ENCODE results near the gene SND1. TPM values are rescaled to one million over a fixed set of nuclear protein-coding genes. Genes with fewer than 3 reads are reported as not detected.
"Not testable (repeated sequence)": the region's sequence is repeated elsewhere in the genome, so short reads cannot be mapped to it uniquely, and the experiment has no call there.

The SND1 gene
- total RNA-seq, 1 donor from 2014 or later, result 201 TPM

DNA sequence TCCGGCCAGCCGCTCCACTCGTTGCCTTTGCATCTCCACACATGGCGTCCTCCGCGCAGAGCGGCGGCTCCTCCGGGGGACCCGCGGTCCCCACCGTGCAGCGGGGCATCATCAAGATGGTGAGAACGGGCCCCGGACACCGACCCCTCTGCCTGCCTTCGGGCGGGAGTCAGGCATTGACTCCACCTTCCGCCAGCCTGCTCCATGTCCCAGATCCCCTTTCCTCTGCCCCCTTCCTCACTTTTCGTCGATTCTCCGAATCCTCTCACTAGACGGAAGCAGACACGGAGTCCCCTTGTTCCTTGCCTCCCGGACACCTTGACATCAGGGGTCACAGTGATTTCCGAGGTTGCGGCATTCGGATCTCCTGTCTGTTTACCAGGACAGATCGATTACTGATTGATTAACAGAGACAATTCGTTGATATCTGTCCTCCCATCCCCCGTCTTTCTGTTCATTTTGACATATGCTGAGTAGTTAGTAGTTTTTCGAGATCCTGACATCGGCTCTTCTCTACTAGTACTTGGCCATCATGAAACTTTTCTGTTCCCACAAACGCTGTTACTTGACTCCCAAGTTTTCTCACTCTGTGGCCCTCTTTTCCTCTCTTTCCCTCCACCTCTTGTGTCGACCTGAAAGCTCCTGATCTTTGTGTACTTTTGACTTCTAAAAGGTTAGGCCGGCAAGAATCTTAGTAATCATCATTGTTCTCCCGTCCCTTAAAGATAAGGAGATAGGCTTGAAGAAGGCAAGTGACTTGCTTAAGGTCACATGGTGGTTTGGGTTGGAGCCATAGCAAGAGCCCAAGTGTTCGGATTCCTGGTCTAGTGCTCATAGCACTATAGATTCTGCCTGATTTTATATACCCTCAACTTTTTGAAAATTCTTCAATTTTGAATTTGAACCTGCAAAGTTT lies 597 bp downstream of the SND1 start:
- DNase-seq (ENCODE audit: low read depth), result peak; percentile 21

DNA sequence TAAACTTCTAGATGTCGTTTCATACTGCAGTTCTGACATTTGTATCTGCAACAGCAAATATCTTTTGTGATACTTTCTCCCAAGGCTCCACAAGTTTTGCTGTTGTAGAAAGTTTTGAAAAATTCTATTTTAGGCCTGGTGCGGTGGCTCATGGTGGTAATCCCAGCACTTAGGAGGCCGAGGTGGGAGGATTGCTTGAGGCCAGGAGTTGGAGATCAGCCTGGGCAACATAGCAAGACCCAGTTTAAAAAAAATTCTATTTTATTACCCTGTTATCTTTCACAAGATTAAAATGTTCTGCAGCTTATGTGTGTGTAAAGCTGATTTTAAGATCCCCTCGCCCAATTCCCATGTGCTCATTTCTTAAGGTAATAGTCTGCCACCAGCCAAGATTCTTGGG lies 1.4 kb downstream of the SND1 start:
- no peak for DNase-seq (ENCODE audit: low read depth)

DNA sequence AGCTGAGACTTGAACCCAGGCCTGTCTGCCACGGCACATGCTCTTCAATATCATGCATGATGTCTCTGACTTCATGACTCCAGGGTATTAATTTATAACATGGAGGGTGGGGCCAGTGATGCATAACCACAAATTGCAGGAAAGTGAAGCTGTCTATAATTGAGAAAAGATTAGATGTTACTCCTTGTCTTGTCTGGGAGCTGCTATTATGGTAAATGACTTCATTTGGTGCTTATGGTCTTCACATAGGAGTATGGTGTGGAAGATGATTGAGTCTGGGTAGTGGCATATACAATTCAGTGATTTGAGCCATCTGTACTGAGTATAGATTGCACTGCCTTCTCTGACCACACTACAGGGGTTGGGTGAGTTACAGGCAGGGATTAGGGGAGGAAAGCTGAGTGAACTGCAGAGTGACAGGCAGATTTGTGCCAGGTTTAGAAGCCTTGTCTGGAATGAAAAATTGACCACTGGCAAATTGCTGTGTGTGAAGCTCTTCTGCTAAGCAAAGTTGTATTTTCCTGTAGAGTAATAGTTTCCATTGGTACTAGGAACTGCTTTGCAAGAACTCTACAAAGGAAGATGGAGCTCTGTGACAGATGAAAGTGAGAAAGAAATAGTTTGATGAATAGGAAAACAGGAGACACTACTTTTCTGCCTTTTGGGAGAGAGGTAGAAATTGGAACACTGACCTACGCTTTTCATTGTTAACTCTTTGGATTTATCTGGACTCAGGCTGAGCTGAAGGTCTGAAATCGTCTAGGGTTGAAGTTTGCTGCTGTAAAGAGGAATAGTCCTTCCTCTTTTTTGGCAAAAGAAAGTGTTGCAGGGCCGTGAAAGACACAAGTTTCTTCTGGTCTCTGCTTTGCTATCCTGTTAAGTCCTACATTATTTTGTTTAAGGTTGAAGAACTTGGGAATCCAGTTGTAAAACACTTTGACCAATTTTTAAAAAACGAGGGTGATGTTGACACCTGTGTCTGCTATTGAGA lies 2.7 kb downstream of the SND1 start:
- DNase-seq (ENCODE audit: low read depth), result no peak

DNA sequence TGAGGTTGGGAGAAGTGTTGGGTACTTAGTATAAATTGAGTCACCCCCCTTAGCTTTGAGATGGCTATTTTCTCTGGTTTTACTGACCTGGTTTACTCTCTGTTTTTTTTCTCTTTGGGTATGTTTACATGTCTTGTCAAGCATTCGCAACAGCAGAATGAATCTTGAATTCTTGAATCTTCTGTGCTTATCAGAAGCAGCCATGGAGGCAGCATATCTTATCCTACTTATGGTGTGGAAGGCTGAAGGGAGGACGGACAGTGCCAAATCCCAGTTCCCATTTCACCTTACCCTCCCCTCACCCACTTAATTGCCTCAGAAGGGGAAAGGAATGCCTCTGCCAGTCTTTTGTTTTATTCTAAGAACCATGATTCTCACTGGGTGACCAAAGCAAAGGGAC lies 3.7 kb downstream of the SND1 start:
- no peak for DNase-seq (ENCODE audit: low read depth)

- DNase-seq (ENCODE audit: low read depth), result no peak
Observed at GRCh38 chr7:127657500-127657899, 5.5 kb downstream of the SND1 start.

- DNase-seq (ENCODE audit: low read depth), result no peak
Observed at GRCh38 chr7:127658970-127659630, 7.1 kb downstream of the SND1 start.

DNA sequence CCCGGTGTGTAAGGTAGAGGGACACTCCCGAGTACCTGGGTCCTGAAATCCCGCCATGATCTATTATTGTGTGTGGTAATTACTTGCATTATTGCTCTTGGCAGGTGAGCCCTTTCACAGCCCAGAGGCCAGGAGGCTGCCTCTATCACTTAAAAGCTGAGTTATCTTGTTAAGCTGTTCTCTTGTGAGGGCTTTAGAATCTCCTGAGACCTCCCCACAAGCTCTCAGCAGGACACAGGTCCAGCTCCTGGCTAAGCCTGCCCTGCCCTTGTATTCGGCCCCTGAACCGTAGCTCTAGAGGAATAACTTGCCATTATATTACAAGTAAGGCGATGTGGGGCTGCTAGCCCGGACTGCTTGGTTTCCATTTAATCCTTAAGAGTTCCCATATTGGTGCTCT lies 13.9 kb downstream of the SND1 start:
- no peak for DNase-seq (ENCODE audit: low read depth)

DNA sequence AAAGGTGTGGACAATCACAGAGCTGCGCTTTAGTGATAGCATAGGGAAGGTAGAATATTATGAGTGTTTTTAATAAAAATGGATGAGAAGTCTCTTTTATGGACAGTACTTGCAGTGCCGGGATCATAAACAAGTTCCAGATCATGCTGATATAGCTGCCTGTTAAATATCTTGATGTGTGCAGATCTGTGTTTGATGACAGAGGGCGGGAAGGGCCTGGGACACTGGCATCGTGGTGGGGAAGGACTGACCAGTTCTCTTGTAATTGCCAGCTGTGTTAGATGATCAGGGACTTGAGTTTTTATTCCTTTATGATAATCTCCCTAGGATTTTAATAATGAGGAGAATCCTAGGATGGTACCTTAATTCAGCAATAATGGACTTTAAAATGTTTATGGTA lies 14.6 kb downstream of the SND1 start:
- DNase-seq (ENCODE audit: low read depth), result no peak

GRCh38 chr7:127667017-127667670 lies 15.2 kb downstream of the SND1 start:
- DNase-seq (ENCODE audit: low read depth), result peak; percentile 53

DNA sequence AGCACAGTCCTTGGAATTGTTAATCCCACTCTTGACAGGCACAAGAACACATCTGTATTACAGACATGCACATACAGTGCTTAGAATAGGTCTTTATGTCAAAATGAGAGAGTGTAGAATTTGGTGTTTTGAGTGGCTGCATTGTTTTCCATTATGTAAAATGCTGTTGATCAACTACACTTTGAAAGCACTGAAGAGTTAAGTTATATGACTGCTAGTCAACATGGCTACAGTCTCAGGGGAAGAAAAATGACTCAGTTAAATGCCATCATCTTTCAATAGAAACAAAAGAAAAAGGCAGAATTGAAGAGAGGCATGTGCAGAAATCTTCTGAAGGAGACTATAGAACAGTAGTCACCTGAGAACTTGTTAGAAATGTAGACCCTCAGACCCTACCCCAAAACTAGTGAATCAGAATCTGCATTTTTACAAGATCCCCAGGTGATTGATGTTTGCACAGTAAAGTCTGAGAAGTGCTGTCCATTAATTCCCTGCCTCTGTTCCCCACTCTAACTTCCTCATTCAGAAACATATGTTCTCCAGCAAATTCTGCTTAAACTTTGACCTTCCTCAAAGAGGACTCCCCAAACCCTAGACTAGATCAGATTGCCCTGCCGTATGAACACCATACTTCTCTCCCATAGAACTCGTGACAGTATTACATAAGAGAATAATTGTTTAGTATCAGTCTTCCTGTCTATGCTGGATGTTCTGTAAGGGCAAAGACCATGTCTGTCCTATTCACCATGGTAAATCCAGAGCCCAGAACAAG lies 16.0 kb downstream of the SND1 start:
- DNase-seq (ENCODE audit: low read depth), result no peak

DNA sequence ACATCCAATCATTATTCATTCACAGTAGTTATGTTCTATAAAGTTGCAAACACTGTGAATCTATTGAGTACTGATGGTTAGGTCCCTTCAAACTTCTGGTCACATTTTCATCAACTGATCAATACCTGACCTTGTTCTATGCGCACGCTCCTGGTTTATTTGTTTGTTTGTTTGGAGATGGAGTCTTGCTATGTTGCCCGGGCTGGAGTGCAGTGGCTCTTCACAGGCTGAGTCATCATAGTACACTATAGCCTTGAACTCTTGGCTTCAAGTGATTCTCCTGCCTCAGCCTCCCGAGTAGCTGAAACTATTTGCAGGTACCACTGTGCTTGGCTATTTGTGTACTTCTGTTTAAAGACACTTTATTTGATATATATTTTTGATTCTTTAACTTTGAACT lies 19.3 kb downstream of the SND1 start:
- DNase-seq (ENCODE audit: low read depth), result no peak

DNA sequence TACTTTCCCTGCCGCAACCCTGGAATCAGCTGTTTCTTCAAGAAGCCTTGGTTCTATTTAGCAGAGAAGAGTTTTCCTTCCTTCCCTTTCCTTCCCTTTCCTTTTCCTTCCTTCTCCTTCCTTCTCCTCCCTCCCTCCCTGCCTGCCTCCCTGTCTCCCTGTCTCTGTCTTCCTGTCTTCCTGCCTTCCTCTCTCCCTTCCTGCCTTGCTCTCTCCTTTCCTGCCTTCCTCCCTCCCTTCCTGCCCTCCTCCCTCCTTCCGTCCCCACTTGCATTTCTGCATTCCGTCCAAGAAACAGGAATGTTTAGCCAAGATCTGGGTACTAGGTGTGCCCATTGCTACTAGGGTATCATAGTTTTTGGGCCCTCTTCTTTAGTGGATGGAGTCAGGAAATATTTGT lies 21.9 kb downstream of the SND1 start:
- DNase-seq (ENCODE audit: low read depth), result no peak

GRCh38 chr7:127674361-127674760 lies 22.4 kb downstream of the SND1 start:
- no peak for DNase-seq (ENCODE audit: low read depth)

- not testable (repeated sequence) for DNase-seq (ENCODE audit: low read depth)
Observed at GRCh38 chr7:127674923-127675322, 22.9 kb downstream of the SND1 start.

DNA sequence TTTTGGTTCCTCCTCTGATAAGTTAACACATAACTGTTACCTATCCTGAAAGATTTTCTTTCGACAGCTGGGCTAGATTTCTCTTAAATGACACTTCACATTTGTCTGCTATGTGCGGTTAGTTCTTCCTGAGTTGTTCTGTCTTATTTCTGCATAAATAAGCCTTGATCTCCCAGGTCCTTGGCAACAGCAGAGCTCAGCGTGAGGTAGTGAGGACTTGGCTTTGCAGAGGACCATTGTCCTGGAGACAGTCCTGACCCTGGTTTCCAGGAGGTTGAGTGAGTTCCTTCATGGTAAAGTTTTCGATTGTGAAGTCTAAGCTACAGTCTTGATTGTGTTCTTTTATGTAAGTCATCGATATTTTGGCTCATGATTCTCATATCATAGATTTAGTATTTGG lies 23.7 kb downstream of the SND1 start:
- DNase-seq (ENCODE audit: low read depth), result no peak

DNA sequence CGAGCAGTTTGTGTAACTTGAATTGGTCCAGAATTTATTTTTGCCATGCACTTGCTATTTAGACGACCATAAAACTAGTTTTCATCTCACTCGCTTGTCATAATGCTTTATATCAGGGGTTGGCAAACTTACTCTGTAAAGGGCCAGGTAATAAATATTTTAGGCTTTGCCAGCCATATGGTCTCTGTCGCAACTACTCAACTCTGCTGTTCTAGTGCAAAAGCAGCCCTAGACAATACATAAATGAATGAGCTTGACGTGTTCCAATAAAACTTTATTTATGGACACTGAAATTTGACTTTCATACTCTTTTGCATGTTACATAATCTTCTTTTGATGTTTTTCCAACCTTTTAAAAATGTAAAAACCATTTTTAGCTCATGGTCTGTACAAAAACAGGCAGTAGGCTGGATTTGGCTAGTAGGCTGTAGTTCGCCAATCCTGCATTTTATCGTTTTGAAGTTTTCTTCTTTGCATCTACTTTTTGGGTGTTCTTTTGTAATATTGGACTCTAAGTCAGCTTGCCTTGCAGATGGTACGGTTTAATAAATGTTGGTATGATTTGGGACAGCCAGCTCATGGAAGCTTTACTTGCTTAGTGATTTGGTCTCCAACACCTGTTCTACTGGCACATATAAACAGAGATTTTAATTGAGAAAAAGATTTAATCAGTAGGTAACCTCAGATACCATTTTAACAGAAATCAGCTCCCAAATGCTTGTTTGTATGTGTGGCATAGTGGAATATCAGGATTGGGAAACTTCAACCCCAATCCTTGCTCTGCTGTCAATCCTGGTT lies 25.6 kb downstream of the SND1 start:
- DNase-seq (ENCODE audit: low read depth), result no peak

DNA sequence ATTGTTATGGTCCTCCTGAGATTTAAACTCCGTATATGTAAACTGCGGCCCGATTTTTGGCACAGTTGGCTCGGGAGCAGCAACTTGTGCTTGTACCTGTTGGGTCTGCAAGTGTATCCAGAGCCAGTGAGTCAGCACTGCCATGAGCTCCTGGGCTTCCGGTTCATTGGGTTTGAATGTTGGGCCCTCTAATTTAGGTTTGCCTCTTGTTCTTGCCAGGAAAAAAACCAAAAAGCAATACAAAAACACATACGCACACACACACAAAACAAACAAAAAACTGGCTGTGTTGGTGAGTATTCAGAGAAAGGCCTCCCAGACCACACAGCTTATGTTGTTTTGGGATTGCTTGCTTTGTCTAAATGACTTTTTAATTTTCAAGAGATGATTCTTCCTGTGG lies 26.3 kb downstream of the SND1 start:
- peak; percentile 69 for DNase-seq (ENCODE audit: low read depth)

DNA sequence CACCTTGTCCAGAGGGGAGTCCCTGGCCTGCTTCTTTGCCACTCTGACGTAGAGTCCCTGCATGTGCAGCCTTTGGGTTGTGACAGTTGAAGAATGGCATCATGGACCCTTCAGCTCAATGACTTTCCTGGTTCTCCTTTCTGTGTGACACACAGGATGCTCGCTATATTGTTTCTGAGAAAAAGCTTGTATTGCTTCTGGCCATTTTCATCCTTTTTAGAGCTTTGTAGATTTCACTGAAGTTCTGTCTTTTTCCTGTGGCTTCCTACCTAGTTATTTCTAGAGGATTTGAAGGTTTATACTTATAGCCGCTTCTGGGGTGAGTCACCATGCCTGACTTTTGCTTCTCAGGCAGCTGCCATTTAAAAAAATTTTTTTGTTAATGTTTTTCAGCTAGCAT lies 27.0 kb downstream of the SND1 start:
- DNase-seq (ENCODE audit: low read depth), result no peak

GRCh38 chr7:127680983-127681382 lies 29.0 kb downstream of the SND1 start:
- no peak for DNase-seq (ENCODE audit: low read depth)

GRCh38 chr7:127682140-127682539 lies 30.1 kb downstream of the SND1 start:
- DNase-seq (ENCODE audit: low read depth), result peak; percentile 36
